SK-N-SH (cell line): ENCODE results near the gene CDH23.

Experiments used
- CTCF ChIP-seq: fragments of 200-600 bp; sonication (generic); IDR thresholded peaks from 2 replicates; pipeline ENCODE4 v1.6.1; 2017; ENCODE audit warnings: antibody characterized with exemption, mild to moderate bottlenecking, moderate library complexity
- GABPA ChIP-seq: IDR thresholded peaks from 2 replicates; pipeline ENCODE4 v1.4.0; 2012; ENCODE audit warnings: low read depth, mild to moderate bottlenecking
- POLR2AphosphoS5 ChIP-seq: IDR thresholded peaks from 2 replicates; pipeline ENCODE4 v1.6.1; 2012; ENCODE audit warnings: low read depth, low read length
- REST ChIP-seq: IDR thresholded peaks from 2 replicates; pipeline ENCODE4 v1.6.1; 2012; ENCODE audit warnings: mild to moderate bottlenecking, low read depth, low read length, moderate library complexity
- TAF1 ChIP-seq: IDR thresholded peaks from 2 replicates; pipeline ENCODE4 v1.6.1; 2012; ENCODE audit warnings: low read depth, mild to moderate bottlenecking, low read length, moderate library complexity, borderline replicate concordance
- USF2 ChIP-seq: fragments of 150-350 bp; IDR thresholded peaks from 2 replicates; pipeline ENCODE4 v1.6.1; 2017; ENCODE audit warnings: antibody characterized with exemption, low read length, low read depth, borderline replicate concordance

GRCh38 chr10:71497763-71498326 is 101.1 kb downstream of the CDH23 start:
- no peak for TF ChIP-seq TAF1
- no peak for TF ChIP-seq CTCF
- TF ChIP-seq REST = no peak
- TF ChIP-seq USF2 = no peak
- no peak for TF ChIP-seq GABPA
- no peak for TF ChIP-seq POLR2AphosphoS5
